HG03139 (cell line): ENCODE data around the gene MRPL52.
"Not testable (repeated sequence)": the region's sequence is repeated elsewhere in the genome, so short reads cannot be mapped to it uniquely, and the experiment has no call there.

Experiments
- ATAC-seq: cut with Tn5 transposase; IDR thresholded peaks from one replicate; pipeline ENCODE4 v1.9.1; 2021; ENCODE audit not compliant: unreplicated experiment

The MRPL52 gene

DNA sequence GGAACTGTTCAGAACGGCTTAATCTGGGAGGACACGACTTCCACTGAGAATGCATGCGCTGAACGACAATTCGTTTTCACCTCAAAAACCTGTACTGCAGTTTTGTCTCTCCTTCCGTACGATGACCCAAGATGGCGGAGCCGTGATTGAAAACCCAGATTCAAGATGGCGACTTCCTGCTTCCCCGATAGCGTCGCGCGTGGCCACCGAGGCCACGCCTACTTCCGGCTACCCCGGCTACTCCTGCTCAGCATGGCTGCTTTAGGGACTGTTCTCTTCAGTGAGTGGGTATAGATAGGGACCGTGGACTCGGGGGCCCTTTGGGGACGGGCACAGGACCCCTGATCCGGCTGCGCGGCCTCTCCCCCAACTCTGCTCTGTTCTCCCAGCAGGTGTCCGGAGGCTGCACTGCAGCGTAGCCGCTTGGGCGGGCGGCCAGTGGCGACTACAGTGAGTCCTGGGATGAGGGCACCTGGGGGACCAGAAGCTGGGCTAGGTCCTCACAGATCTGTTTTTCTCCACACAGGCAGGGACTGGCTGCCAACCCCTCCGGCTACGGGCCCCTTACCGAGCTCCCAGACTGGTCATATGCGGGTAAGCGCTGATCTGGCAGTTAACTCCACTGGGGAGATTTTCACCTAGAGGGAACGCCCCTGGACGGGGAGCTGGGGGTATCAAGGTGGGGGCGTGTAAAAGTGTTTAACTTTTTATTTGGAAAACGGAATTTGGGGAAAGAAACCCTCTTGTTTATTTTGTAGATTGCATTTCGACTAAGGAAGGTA is at the start of gene MRPL52:
MRPL52 (plus strand) TSS at position 227 of the 782 bp plus-strand sequence; CDS start at position 253, 26 bp downstream.
- peak; percentile 94 for ATAC-seq

DNA sequence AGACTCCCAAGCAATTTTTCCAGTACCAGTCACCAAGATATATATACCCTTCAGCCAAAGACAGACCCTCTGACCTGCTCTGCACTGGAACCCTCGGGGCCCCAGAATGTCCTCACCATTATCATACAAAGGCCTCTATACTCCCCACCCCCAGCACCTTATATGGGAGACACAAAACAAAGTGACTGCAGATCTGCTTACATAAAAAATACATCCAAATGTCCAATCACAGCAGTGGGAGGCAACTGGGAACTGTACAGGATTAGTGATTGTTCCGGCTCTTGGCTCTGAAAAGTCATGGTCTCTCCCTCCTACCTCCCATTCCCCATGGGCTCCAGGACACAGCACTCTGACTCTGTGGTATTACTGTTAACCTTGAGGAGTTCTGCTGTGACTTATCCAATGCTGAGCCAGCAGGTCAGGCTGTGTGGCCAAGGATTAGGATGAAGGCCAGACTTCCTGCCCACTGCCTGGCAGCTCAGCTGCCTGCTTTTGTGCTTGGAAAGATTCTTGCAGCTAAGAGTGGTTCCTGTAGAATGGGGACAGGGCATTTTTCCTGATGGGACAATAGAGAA is 49.5 kb upstream of the MRPL52 start:
- ATAC-seq: no peak

DNA sequence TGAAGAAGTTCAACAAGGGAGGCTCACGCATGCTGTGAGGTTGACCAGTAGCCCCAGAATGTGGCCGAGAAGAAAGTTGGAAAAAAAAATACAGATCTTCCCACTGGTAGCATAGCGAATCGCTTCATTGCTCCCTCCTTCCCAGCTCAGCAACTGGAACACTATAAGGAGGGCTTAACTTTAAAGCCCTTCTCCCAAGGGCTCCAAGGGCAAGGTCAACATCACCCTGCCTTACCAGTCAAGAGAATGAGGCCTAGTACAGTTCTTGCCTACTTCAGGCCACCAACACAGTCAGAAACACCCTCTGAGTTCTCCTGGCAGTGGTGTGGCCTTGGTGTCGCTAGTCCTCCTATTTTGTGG is 48.8 kb upstream of the MRPL52 start:
- no peak for ATAC-seq

DNA sequence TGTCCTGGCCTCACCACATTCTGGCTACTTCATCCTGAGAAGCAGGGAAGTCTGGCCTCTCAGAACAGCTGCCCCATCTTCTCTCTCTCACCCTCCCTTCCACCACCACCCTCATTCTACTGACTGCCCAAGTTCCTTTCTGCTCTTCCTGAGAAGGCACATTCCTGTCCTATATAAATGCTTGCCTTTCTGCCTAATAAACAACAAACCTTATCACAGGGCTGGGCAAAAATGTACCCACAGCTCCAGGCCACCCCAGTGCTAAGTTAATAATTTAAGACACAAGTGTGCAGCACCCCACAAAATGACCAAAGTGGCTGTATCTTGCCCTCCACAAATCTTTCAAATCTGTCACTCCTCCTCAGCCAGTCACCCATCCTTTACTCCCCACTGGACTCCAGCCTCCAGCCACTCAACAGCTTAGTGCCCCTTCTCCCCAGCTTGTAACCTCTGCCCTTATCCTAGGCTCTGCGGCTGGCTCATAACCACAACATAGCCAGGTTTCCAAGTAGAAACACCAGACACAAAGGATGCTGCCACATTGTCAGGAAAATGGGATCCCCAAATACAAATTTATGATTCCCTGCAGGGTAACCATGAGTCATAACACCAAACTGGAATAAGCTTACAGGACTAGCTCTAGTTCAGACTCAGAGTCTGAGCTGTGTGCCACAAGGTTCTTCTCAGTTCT is 48.2 kb upstream of the MRPL52 start:
- no peak for ATAC-seq

DNA sequence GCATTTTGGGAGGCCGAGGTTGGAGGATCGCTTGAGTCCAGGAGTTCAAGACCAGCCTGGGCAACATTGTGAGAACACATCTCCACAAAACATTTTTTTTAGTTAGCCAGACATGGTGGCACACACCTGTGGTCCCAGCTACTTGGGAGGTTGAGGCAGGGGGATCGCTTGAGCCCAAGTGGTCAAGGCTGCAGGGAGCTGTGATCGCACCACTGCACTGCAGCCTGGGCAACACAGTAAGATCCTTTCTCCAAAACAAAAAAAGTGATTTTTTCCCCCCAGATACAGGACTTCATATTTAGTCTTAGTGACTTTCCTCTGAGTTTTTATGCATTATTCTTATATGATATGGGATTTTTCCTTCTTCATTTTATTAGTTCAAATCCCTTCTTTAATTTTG is 43.0 kb upstream of the MRPL52 start:
- no peak for ATAC-seq

DNA sequence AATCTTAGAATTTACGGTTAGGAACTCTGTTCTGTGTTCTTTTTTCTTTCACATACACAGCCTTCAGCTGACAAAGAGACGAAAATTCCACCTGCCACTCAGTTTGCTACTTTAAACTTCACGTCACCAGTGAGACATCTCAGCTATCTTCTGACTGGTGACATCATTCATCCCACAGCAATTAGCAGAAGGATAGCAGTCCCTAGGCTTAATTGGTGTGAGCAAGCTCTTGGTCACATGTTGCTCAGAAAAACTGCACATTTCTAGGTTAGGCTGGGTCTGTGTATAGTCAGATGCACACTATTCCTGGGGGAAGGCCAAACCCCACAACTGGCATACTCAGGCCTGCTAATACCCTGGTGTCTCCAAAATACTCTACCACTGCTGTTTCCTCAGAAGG is 38.4 kb upstream of the MRPL52 start:
- no peak for ATAC-seq

DNA sequence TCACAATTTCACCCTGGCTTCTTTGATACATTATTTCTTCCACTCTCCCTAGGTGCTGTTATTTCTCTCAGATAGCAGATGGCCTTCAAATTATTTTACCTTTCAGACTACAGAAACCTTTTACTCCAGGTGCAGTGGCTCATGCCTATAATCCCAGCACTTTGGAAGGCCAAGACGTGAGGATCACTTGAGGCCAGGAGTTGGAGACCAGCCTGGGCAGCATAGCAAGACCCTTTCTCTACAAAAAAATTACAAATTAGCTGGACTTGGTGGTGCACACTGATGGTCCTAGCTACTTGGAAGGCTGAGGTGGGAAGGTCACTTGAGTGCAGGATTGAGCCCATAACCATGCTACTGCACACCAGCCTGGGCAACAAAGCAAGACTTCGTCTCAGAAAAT is 37.5 kb upstream of the MRPL52 start:
- no peak for ATAC-seq

DNA sequence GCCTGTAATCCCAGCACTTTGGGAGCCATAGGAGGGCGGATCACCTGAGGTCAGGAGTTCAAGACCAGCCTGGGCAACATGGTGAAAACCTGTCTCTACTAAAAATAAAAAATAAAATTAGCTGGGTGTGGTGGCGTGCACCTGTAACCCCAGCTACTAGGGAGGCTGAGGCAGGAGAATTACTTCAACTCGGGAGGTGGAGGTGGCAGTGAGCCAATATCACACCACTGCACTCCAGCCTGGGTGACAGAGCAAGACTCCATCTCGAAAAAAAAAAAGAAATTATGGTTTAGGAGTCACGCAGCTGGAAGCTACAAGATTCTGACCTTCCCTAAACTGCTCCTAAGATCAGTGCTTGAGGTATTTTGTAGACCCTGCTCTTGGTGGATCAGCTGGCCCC is 36.1 kb upstream of the MRPL52 start:
- ATAC-seq: not testable (repeated sequence)

DNA sequence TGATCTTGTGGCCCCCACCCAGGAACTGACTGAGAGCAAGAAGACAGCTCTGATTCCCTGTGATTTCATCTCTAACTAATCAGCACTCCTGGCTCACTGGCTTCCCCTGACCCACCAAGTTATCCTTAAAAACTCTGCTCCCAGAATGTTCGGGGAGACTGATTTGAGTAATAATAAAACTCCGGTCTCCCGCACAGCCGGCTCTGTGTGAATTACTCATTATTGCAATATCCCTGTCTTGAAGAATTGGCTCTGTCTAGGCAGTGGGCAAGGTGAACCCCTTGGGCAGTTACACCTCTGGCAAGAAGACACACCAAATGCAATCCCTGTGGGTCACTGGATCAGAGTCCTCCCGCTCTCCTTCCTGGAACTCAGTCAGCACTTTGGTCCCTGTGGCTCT is 35.7 kb upstream of the MRPL52 start:
- ATAC-seq: no peak

DNA sequence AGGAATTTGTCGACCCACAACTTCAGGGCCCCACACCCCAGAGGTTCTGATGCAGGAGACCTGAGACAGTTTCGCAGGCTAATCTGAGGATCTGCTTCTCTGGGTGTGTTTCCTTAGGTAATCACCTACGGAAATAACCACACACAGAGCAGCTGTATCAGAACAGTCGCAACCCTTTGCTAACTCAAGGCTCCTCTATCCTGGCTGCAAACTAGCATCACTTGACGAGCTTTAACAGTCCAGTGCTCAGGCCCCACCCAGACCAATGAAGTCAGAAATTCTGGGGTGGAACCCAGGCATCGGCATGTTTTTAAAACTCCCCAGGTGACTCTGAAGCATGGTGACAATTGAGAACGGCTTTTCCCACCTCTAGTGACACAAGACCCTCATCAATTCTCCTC is 35.1 kb upstream of the MRPL52 start:
- ATAC-seq: no peak

DNA sequence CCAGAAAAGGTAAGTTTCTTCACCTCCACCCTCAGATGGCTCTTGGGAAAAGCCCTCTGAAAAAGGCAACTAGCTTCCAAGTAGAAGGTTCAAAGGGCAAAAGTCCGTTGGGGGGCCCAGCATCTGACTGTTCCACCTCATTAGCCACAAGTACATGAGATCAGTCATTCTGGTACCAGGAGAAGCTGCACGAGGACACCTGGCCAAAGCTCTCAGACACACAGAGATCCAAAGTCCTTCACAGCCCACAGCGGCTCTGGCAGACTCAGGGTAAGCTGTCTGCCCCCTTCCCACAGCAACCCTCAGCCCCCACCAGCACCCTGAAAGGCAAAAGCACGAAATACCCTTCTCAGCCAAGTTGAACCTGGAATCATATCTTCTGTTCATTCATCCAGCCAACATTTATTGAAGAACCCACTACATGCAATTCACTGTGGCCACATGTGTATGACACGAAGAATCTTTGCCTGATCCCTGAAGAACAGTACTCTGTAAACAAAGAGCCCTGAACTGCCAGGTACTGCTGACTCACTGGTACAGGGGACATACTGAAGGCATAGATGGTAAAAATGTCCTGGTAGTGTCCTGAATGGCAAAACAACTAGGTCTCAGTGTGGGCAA is 33.5 kb upstream of the MRPL52 start:
- ATAC-seq: no peak

DNA sequence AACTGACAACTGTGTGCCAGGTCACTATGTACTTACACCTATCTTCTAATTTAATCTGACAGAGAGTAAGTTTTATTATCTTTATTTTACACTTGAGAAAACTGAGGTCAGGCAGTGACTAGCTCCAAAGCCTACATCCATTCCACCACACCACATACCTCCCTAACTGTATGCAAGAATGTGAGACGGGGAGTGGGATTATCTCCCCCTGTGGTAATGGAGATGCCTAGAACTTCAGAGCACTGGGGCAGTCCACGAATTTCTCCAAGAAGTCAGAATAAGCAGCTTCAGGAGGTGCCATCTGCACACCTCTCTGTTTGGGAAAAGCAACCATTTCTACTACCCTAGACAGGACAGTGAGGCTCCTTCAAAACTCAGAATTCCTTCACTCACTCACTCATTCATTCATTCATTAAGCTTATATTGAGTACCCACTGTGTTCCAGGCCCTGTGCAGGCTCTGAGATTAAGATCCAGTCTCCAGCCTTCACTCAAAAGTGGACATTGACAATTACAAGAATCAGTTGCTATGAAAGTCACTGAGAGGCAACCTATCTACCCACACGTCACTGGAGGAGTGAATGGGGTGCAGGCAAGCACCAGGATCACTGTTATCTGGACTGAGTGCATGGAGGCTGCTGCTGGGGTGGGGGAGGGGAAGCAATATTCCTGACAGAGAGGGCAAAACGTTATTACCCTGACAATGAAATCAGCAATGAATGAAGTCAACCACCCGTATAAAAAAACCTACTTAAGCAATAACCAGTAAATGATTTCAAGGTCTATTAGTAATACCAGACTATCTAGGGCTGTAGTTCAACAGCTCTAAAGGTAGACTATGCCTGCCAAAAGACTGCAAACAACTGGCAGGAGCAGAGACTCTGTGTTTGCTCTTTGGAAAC is 32.4 kb upstream of the MRPL52 start:
- ATAC-seq: no peak

DNA sequence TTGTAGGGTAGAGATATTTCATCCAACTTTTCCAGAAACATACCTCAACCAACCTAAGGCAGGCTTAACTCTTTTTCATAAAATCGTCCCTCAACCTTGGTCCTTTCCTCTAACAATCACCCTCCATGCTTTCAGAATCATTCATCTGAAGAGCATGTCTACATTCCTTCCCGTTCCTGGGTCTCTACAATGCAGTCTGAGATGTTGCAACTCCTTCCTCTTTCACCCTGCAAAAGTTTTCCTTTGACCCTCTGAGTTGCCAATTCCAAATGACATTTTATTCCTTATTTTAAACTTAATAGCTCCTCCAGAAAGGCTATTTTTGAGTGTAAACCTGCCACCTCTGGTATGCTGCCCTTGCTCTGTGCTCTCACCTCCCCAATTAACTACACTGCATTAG is 31.2 kb upstream of the MRPL52 start:
- no peak for ATAC-seq

DNA sequence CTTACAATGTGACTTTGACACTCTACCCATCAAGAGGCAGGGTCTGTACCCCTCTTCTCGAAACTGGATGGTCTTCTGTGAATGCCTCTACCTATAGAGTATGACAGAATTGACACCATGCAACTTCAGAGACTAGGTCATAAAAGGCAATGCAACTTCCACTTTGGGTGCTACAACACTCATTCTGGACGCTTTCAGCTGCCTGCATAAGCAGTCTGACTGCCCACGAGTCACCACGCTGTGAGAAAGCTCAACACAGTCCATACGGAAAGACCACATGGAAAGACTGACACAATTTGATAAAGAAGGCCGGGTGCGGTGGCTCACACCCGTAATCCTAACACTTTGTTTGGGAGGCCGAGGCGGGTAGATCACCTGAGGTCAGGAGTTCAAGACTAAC is 29.3 kb upstream of the MRPL52 start:
- no peak for ATAC-seq

DNA sequence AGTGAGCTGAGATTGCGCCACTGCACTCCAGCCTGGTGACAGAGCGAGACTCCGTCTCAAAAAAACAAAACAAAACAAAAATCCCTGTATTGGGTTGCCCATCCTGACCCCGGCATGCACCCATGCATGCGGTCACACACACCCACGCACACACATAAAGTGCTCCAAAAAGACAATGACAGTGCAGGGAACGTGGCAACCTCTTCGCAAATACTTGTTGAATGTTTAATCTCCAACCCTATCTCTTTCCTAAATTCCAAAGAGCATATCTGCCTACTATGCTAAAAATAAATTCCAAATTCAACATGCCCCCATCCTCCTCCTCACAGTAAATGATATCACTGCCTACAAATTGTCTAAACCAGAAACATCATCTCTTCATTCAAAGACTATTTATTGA is 28.0 kb upstream of the MRPL52 start:
- no peak for ATAC-seq

DNA sequence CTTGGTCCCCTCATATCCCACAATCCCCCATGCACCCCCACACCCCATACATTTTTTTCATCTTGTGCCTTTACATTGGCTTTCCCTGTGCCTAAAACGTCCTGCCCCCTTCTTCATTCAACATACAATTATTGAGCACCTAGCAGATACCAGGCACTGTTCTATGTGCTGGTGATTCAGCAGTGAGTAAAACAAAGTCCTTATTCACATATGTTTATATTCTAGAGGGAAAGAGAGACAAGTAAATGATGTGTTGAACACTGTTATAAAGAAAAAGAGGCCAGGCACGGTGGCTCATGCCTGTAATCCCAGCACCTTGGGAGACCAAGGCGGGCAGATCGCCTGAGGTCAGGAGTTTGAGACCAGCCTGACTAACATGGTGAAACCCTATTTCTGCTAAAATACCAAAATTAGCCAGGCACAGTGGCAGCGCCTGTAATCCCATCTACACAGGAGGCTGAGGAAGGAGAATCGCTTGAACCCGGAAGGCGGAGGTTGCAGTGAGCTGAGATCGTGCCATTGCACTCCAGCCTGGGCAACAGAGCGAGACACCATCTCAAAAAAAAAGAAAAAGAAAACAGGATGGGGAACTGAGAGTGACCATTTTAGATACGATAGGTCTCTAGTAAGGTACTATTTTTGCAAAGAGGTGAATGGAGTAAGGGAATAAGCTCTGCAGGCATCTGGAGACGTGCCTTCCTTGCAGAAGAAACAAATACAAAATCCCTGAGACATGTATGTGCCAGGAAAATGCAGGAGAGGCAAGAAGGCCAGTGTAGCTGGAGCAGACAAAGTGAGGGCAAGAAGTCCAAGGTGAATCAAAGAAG is 26.6 kb upstream of the MRPL52 start:
- ATAC-seq: no peak

DNA sequence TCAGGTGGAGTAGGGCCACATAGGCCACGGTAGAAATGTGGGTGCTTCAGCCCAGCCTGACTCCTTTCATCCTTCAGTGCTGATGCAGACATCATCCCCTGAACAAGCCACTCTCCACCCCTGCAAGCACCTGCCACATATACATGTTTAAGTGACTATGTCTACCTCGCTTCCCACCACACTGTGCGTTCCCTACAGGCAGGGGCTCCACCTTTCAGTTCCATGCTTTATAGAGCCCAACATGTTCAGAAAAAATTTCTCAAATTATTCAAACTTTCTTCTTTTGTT is 26.1 kb upstream of the MRPL52 start:
- ATAC-seq: no peak

DNA sequence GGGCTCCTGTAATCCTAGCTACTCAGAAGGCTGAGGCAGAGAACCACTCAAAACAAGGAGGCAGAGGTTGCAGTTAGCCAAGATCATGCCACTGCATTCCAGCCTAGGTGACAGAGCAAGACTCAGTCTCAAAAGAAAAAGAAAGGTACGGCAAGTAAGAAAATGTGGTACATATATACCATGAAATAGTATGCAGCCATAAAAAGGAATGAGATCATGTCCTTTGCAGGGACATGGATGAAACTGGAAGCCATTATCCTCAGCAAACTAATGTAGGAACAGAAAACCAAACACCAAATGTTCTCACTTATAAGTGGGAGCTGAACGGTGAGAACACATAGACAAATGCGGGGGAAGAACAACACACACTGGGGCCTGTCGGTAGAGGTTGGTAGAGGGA is 24.5 kb upstream of the MRPL52 start:
- not testable (repeated sequence) for ATAC-seq

DNA sequence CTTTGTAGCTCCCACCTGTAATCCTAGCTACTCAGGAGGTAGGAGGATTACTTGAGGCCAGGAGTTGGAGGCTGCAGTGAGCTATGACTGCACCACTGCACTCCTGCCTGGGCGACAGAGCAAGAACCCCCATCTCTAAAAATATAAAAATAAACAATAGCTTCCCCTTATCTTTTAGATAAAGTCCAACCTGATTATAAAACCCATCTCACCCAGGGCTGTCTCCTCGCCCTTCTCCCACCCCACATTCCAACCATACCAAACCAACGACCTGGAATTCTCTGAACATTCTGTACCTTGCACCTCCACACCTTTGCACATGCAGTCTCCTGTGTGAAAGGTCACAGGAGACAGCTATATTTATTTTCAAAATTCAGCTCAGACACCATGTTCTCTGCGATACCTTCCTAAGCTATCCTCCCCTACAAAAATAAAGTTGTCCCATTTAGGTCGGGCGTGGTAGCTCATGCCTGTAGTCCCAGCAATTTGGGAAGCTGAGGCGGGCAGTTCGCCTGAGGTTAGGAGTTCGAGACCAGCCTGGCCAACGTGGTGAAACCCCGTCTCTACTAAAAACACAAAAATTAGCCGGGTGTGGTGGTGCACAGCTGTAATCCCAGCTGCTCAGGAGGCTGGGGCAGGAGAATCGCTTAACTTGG is 22.1 kb upstream of the MRPL52 start:
- ATAC-seq: no peak
